Coronary artery (tissue), 2 donors: ENCODE results near the gene KCTD16.

ENCODE experiments used
- DNase-seq: peaks from one replicate; pipeline ENCODE4 v3.0.0-alpha.2; 2017; ENCODE audit warnings: low spot score
- H3K27ac ChIP-seq, 2 donors: fragments of 200-600 bp; sonication (generic); one replicate each; pipeline ENCODE4 v1.5.1; 2016 to 2019
- H3K4me3 ChIP-seq: fragments of 200-600 bp; sonication (generic); 2 replicates; pipeline ENCODE4 v1.5.1; 2016; ENCODE audit warnings: mild to moderate bottlenecking, moderate library complexity
- CTCF ChIP-seq: fragments of 200-600 bp; sonication (generic); IDR thresholded peaks from one replicate; pipeline ENCODE4 v1.5.1; 2019; ENCODE audit warnings: antibody characterized with exemption

Gene KCTD16

GRCh38 chr5:144405991-144406390 lies 235.3 kb downstream of the KCTD16 start:
- Histone ChIP-seq H3K4me3 (no peak overlapping the region), H3K27ac (no peak overlapping the region)
- DNase-seq = no peak
- TF ChIP-seq CTCF = no peak

GRCh38 chr5:144406442-144406841 lies 235.8 kb downstream of the KCTD16 start:
- Histone ChIP-seq H3K4me3 (no peak overlapping the region), H3K27ac (no peak overlapping the region)
- DNase-seq = no peak
- TF ChIP-seq CTCF = no peak

- H3K27ac ChIP-seq = no peak overlapping the region
- TF ChIP-seq CTCF = no peak
- no peak for DNase-seq
Measured at GRCh38 chr5:144414202-144415029, 243.7 kb downstream of the KCTD16 start.

GRCh38 chr5:144416196-144416595 lies 245.5 kb downstream of the KCTD16 start:
- no peak overlapping the region for H3K27ac ChIP-seq
- no peak overlapping the region for H3K4me3 ChIP-seq
- DNase-seq = no peak

More at GRCh38 chr5:144414202-144415029, 243.7 kb downstream of the KCTD16 start:
- H3K4me3 ChIP-seq = no peak overlapping the region

GRCh38 chr5:144418719-144419118 lies 248.0 kb downstream of the KCTD16 start:
- TF ChIP-seq CTCF = no peak
- H3K27ac ChIP-seq = no peak overlapping the region
- no peak for DNase-seq
- no peak overlapping the region for H3K4me3 ChIP-seq

More at GRCh38 chr5:144416196-144416595, 245.5 kb downstream of the KCTD16 start:
- no peak for TF ChIP-seq CTCF

- no peak for TF ChIP-seq CTCF
- no peak overlapping the region for H3K4me3 ChIP-seq
- H3K27ac ChIP-seq = no peak overlapping the region
- DNase-seq = no peak
Measured at GRCh38 chr5:144421411-144421810, 250.7 kb downstream of the KCTD16 start.

- DNase-seq = no peak
- H3K4me3 ChIP-seq = no peak overlapping the region
- H3K27ac ChIP-seq = no peak overlapping the region
- TF ChIP-seq CTCF = no peak
Measured at GRCh38 chr5:144422018-144422727, 251.5 kb downstream of the KCTD16 start.
